Esophagus muscularis mucosa (tissue), 4 donors: Measurements from ENCODE around the gene MAVS. TPM values are rescaled to one million over a fixed set of nuclear protein-coding genes. Genes with fewer than 3 reads are reported as not detected.

ENCODE experiments used
- DNase-seq: peaks from one replicate; pipeline ENCODE4 v3.0.0-alpha.2; 2017; ENCODE audit errors: extremely low spot score
- H3K27ac ChIP-seq, 4 donors: fragments of 200-600 bp; sonication (generic); replicated peaks in 1 of 4; 1 replicate in 3 of 4; 2 replicates in 1 of 4; pipeline ENCODE4 v1.5.1; 2016 to 2019; ENCODE audit warnings: mild to moderate bottlenecking in 1 of 4
- H3K27me3 ChIP-seq, 4 donors: fragments of 200-600 bp; sonication (generic); one replicate each; pipeline versions ENCODE4 v1.5.1 to v1.6.0; 2016 to 2019
- H3K36me3 ChIP-seq, 4 donors: fragments of 200-600 bp; sonication (generic); one replicate each; pipeline ENCODE4 v1.5.1; 2016 to 2019
- H3K4me1 ChIP-seq, 4 donors: fragments of 200-600 bp; sonication (generic); one replicate each; pipeline ENCODE4 v1.5.1; 2016 to 2019
- H3K4me3 ChIP-seq, 4 donors: fragments of 200-600 bp; sonication (generic); 1 replicate in 2 of 4; 2 replicates in 2 of 4; pipeline ENCODE4 v1.5.1; 2016 to 2019; ENCODE audit warnings: mild to moderate bottlenecking in 4 of 4, moderate library complexity in 1 of 4
- H3K9me3 ChIP-seq, 4 donors: fragments of 200-600 bp; sonication (generic); 1 replicate in 3 of 4; 2 replicates in 1 of 4; pipeline ENCODE4 v1.5.1; 2016 to 2019
- EP300 ChIP-seq: sonication (generic); formaldehyde crosslinking; IDR thresholded peaks from one replicate; pipeline ENCODE4 v1.6.1; 2017; ENCODE audit warnings: antibody characterized with exemption
- POLR2A ChIP-seq: fragments of 450-650 bp; IDR thresholded peaks from one replicate; pipeline ENCODE4 v1.6.1; 2017; ENCODE audit warnings: antibody characterized with exemption, moderate library complexity, mild to moderate bottlenecking, low read depth
- POLR2AphosphoS5 ChIP-seq, 2 donors: sonication (generic); formaldehyde crosslinking; IDR thresholded peaks; one replicate each; pipeline ENCODE4 v1.6.1; 2017; ENCODE audit warnings: antibody characterized with exemption in 2 of 2
- WGBS: methylation state at CpG from one replicate; pipeline ENCODE4 v1.1.5; 2018; 5-methylcytosine and 5-hydroxymethylcytosine counted together
- intact Hi-C: fragments of 100-400 bp; cut with DNase I; formaldehyde crosslinking; loops from one replicate; pipeline ENCODE4 v1.15.1; 2023
- small RNA-seq, 3 donors: library from RNA; depleted of rRNA; stranded (forward); fragments of <200 nt; gene quantifications; one replicate each; pipeline ENCODE3, GENCODE V24; 2016
- total RNA-seq, 4 donors: library from RNA; depleted of rRNA; stranded (reverse); fragments of >200 nt; gene quantifications; one replicate each; pipeline versions ENCODE4 v1.1.0 to v1.2.1, GENCODE V29; 2016
- TF ChIP-seq, protein P1 (sequence below), 3 experiments: fragments of 200-600 bp in 2 of 3; fragments of 450-650 bp in 1 of 3; sonication (generic) in 2 of 3; IDR thresholded peaks; one replicate each; pipeline ENCODE4 v1.5.1; 2017 to 2019; ENCODE audit warnings: antibody characterized with exemption in 3 of 3, mild to moderate bottlenecking in 2 of 3, moderate library complexity in 1 of 3

Gene MAVS
- total RNA-seq, 4 donors from 2014 or later: 34.6 to 56.1 (median 42.8) TPM

DNA sequence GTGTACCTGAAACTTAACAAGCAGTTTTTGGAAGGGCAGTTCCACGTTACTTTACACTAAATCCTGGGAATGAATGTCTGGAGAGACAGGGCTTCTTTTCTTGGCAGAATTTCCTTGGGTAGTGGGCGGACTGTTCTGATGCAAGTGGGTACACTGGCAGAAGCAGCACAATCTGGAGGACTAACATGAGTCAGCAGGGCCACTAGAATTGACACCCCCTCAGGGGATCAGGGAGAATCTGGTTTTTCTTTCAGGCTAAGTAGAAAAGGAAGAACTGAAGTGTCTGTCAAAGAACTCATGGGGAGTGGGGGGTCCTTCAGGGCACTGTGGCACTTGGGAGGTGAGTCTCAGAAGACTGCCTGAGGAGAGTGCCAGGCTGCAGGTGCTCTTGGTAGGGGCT lies 77.2 kb downstream of the MAVS start:
- H3K27ac ChIP-seq: no peak overlapping the region
- DNase-seq: no peak
- H3K36me3 ChIP-seq: peaks cover 6 to 68% (median 55%) of the 10 kb centered on the region in 4 donors
- 56% methylated on average over 2 of the region's 2 CpGs for WGBS
- no peaks in the 10 kb centered on the region for H3K9me3 ChIP-seq
- intact Hi-C loops: no loop called here
- no peak overlapping the region for H3K4me3 ChIP-seq
- H3K4me1 ChIP-seq: peaks cover 8 to 27% (median 24%) of the 10 kb centered on the region in 4 donors
- H3K27me3 ChIP-seq: no peaks in the 10 kb centered on the region
- TF ChIP-seq, protein P1, sequence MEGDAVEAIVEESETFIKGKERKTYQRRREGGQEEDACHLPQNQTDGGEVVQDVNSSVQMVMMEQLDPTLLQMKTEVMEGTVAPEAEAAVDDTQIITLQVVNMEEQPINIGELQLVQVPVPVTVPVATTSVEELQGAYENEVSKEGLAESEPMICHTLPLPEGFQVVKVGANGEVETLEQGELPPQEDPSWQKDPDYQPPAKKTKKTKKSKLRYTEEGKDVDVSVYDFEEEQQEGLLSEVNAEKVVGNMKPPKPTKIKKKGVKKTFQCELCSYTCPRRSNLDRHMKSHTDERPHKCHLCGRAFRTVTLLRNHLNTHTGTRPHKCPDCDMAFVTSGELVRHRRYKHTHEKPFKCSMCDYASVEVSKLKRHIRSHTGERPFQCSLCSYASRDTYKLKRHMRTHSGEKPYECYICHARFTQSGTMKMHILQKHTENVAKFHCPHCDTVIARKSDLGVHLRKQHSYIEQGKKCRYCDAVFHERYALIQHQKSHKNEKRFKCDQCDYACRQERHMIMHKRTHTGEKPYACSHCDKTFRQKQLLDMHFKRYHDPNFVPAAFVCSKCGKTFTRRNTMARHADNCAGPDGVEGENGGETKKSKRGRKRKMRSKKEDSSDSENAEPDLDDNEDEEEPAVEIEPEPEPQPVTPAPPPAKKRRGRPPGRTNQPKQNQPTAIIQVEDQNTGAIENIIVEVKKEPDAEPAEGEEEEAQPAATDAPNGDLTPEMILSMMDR (IDR thresholded peaks at IDR 0.05): no peak
- TF ChIP-seq POLR2AphosphoS5 (IDR thresholded peaks at IDR 0.05) (no peak), EP300 (no peak)

DNA sequence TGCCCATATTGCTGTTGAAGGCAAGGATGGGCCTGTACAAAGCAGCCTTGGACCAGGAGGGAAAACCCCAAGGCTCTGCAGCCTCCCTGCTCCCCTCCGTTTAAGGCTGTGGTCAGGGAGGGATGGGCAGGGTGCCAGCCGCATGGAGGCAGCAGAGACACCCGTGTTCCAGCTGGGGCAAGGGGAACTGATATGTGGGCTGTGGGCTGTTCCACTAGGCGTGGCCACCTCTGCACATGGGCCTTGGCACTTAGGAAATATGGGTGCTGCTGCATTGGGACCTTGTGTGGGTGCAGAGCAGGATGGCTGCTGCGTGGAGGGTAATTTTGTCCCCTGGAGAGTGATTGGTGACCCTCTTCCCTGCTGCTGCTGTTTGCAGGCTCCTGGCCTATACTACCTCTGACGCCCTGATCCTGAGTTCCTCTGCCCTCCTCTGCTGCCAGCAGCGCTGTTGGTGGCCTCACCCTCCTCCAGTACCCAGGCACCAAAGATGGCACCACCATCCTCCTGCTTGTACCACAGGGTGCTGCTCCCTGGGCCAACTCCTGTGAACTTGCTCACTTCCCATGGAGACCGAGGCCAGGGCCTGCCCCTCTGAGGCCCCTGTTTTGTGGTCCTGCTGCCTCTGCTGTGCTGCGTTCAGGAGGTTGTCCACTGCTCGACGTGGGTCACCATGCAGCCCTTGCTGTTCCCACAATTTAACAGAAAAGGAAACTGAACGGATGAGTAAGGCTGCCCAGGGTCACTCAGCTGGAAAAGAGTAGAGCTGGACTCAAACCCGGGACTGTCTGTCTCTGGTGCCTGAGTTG lies 77.9 kb downstream of the MAVS start:
- TF ChIP-seq POLR2AphosphoS5 (IDR thresholded peaks at IDR 0.05) (no peak), POLR2A (no peak), EP300 (no peak)
- TF ChIP-seq, protein P1 (IDR thresholded peaks at IDR 0.05): no peak
- intact Hi-C loops: loop anchor here (5.0 kb wide), 1 partner anchor 32 kb away; no protein-coding TSS in a partner anchor
- DNase-seq: no peak
- no peaks in the 10 kb centered on the region for H3K9me3 ChIP-seq
- no peaks in the 10 kb centered on the region for H3K27me3 ChIP-seq
- peaks cover 8 to 25% (median 21%) of the 10 kb centered on the region in 4 donors for H3K4me1 ChIP-seq
- peaks cover 6 to 64% (median 50%) of the 10 kb centered on the region in 4 donors for H3K36me3 ChIP-seq
- H3K27ac ChIP-seq: no peak overlapping the region
- 79% methylated on average over 13 of the region's 13 CpGs for WGBS
- H3K4me3 ChIP-seq: no peak overlapping the region

DNA sequence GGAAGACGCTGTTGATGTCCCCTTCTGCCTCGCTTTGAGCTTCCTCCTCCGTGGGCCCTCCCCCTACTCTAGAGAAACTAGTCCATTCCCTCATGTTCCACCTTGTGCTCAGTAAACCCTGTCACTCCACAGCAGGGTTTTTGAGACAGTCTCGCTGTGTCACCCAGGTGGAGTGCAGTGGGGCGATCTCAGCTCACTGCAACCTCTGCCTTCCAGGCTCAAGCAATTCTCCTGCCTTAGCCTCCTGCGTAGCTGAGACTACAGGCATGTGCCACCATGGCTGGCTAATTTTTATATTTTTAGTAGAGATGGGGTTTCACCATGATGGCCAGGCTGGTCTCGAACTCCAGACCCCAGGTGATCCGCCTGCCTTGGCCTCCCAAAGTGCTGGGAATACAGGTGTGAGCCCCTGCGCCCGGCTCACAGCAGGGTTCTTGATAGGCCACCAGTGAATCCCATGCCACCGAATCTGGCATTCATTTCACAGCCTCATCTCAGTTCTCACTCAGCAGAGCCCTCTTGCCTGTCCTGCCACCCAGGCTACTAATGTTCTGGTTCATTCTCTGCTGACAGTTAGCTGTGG lies 78.6 kb downstream of the MAVS start:
- Histone ChIP-seq H3K4me3 (no peak overlapping the region), H3K27me3 (no peaks in the 10 kb centered on the region), H3K27ac (no peak overlapping the region), H3K4me1 (peaks cover 8 to 28% (median 23%) of the 10 kb centered on the region in 4 donors), H3K36me3 (peaks cover 6 to 62% (median 49%) of the 10 kb centered on the region in 4 donors), H3K9me3 (no peaks in the 10 kb centered on the region)
- no peak for DNase-seq
- intact Hi-C loops: loop anchor here (5.0 kb wide), 1 partner anchor 33 kb away; no protein-coding TSS in a partner anchor
- 88% methylated on average over 9 of the region's 11 CpGs for WGBS
- TF ChIP-seq POLR2AphosphoS5 (IDR thresholded peaks at IDR 0.05) (no peak), EP300 (no peak)

Small RNA genes within 50 kb of the gene (small RNA-seq; reads per million reads assigned to genes)
- gene MIR103A2: 0.68 to 2.0 (median 1.2) reads per million in 3 donors

Other genes starting within 250 kb of the MAVS start
- gene GFRA4, start 183.4 kb upstream of the MAVS start, total RNA-seq: not detected
- 100 to 1,000 TPM in 1 of 4 donors, 10 to 100 TPM in 3; 45.4 to 144 (median 64.4) TPM for gene ADAM33, start 164.8 kb upstream of the MAVS start, total RNA-seq
- 10 to 100 TPM; 13.1 to 18.7 (median 13.8) TPM for gene SIGLEC1, start 134.2 kb upstream of the MAVS start, total RNA-seq
- 10 to 100 TPM in 3 of 4 donors, 1 to 10 TPM in 1; 8.9 to 22.2 (median 16.4) TPM for gene HSPA12B, start 114.1 kb upstream of the MAVS start, total RNA-seq
- 10 to 100 TPM; 56.5 to 96.1 (median 73.6) TPM for gene ADISSP, start 79.1 kb upstream of the MAVS start, total RNA-seq
- gene SPEF1, start 65.4 kb upstream of the MAVS start, total RNA-seq: under 1 TPM in 1 of 4 donors, not detected in 3; 0.50 TPM
- gene CENPB, start 60.1 kb upstream of the MAVS start, total RNA-seq: 100 to 1,000 TPM; 131 to 225 (median 199) TPM
- gene CDC25B, start 50.5 kb upstream of the MAVS start, total RNA-seq: 10 to 100 TPM; 29.9 to 43.1 (median 35.6) TPM
- 10 to 100 TPM in 3 of 4 donors, 1 to 10 TPM in 1; 7.9 to 11.7 (median 11.2) TPM for gene AP5S1, start 26.3 kb upstream of the MAVS start, total RNA-seq
- 10 to 100 TPM; 42.8 to 52.1 (median 46.6) TPM for gene PANK2, start 42.6 kb downstream of the MAVS start, total RNA-seq
- gene RNF24, start 168.7 kb downstream of the MAVS start, total RNA-seq: 10 to 100 TPM in 3 of 4 donors, 1 to 10 TPM in 1; 10.0 to 26.8 (median 18.0) TPM